K562 (cell line): ENCODE data around the gene PLXNB2. TPM values are rescaled to one million over a fixed set of nuclear protein-coding genes. Genes with fewer than 3 reads are reported as not detected.

Experiments used
- CREB1 ChIP-seq, 2 experiments: sonication (generic) in 1 of 2; formaldehyde crosslinking in 1 of 2; IDR thresholded peaks; 2 replicates each; pipeline versions ENCODE4 v1.6.1 to v1.8.0; 2012 to 2022; ENCODE audit warnings: inconsistent platforms in 1 of 2, mild to moderate bottlenecking in 1 of 2, missing genetic modification reagents in 1 of 2, moderate library complexity in 1 of 2
- E2F4 ChIP-seq: sonication (generic); formaldehyde crosslinking; IDR thresholded peaks from 2 replicates; pipeline ENCODE4 v1.8.0; 2022; ENCODE audit warnings: mild to moderate bottlenecking, low read depth, missing genetic modification reagents
- GABPA ChIP-seq: fragments of 200-800 bp; sonication (Bioruptor generic); conservative IDR thresholded peaks from 2 replicates; pipeline ENCODE4 v1.6.1; 2016; ENCODE audit warnings: low read depth, missing genetic modification characterization, missing compliant biosample characterization
- HDAC1 ChIP-seq, 2 experiments: fragments of 450-650 bp; IDR thresholded peaks; 2 replicates each; pipeline ENCODE4 v1.6.1; 2016 to 2017; ENCODE audit warnings: inconsistent platforms in 1 of 2, mild to moderate bottlenecking in 1 of 2, moderate library complexity in 1 of 2
- NR4A1 ChIP-seq, 2 experiments: fragments of 250-450 bp in 1 of 2; fragments of 450-650 bp in 1 of 2; sonication (Bioruptor Pico) in 1 of 2; IDR thresholded peaks; 2 replicates each; pipeline versions ENCODE4 v1.4.0 to v1.6.1; 2016 to 2020; ENCODE audit warnings: mild to moderate bottlenecking in 2 of 2, missing compliant biosample characterization in 1 of 2, missing genetic modification characterization in 1 of 2, moderate library complexity in 1 of 2
- POLR3G ChIP-seq: IDR thresholded peaks from 2 replicates; pipeline ENCODE4 v1.6.1; 2011; ENCODE audit not compliant: insufficient read length, insufficient replicate concordance; ENCODE audit errors: extremely low read depth
- RBM15 ChIP-seq: fragments of 200-400 bp; formaldehyde crosslinking; IDR thresholded peaks from 2 replicates; pipeline ENCODE4 v1.6.1; 2018; ENCODE audit warnings: mild to moderate bottlenecking, low read length, moderate library complexity; ENCODE audit not compliant: insufficient read depth
- SAFB ChIP-seq: fragments of 200-400 bp; formaldehyde crosslinking; IDR thresholded peaks from 2 replicates; pipeline ENCODE4 v1.6.1; 2017; ENCODE audit warnings: low read depth, low read length, borderline replicate concordance
- SIN3B ChIP-seq: fragments of 450-650 bp; IDR thresholded peaks from 2 replicates; pipeline ENCODE4 v1.6.1; 2017; ENCODE audit warnings: low read depth, mild to moderate bottlenecking, moderate library complexity
- SMAD3 ChIP-seq: fragments of 450-650 bp; formaldehyde crosslinking; conservative IDR thresholded peaks from 2 replicates; pipeline ENCODE4 v1.4.0; 2020; ENCODE audit warnings: mild to moderate bottlenecking
- ZBTB1 ChIP-seq: sonication (generic); formaldehyde crosslinking; IDR thresholded peaks from 2 replicates; pipeline ENCODE4 v1.8.1; 2023; ENCODE audit warnings: missing genetic modification reagents, low read depth, mild to moderate bottlenecking, borderline replicate concordance
- polyA plus RNA-seq, 8 experiments: library from polyadenylated mRNA; depleted of rRNA in 4 of 8; stranded (reverse) in 5 of 8; unstranded in 3 of 8; fragments of >200 nt; fragmentation: Nextera tagmentation in 2 of 8; fragmentation: Illumina TruSeq in 1 of 8; extraction: Ambion mirVana in 2 of 8; extraction: Trizol in 1 of 8; gene quantifications; 2 replicates each; pipeline versions ENCODE4 v1.2.1 to v1.2.3, GENCODE V29; 2011 to 2014; ENCODE audit warnings: inconsistent platforms in 1 of 8, missing spikeins in 1 of 8
- total RNA-seq, 7 experiments: library from RNA; depleted of rRNA in 6 of 7; stranded (reverse); fragments of >200 nt in 6 of 7; fragmentation: Illumina TruSeq in 2 of 7; extraction: Trizol in 2 of 7; gene quantifications; 2 replicates each; pipeline versions ENCODE4 v1.2.1 to v1.2.3, GENCODE V29; 2011 to 2021; ENCODE audit warnings: low replicate concordance in 1 of 7
- TF ChIP-seq, protein P1 (sequence below): sonication (generic); formaldehyde crosslinking; IDR thresholded peaks from 2 replicates; pipeline ENCODE4 v1.8.0; 2023; ENCODE audit warnings: mild to moderate bottlenecking, missing genetic modification reagents
- TF ChIP-seq, protein P2 (sequence below), 2 experiments: fragments of 200-800 bp in 1 of 2; sonication (Bioruptor generic) in 1 of 2; sonication (generic) in 1 of 2; formaldehyde crosslinking in 1 of 2; IDR thresholded peaks in 1 of 2; conservative IDR thresholded peaks in 1 of 2; 2 replicates each; pipeline versions ENCODE4 v1.5.0 to v1.6.1; 2016 to 2020; ENCODE audit warnings: missing compliant biosample characterization in 1 of 2, missing genetic modification characterization in 1 of 2, missing genetic modification reagents in 1 of 2
- TF ChIP-seq, protein P3 (sequence below): fragments of 450-650 bp; IDR thresholded peaks from 2 replicates; pipeline ENCODE4 v1.6.1; 2018; ENCODE audit warnings: mild to moderate bottlenecking, low read depth; ENCODE audit not compliant: partially characterized antibody

Gene PLXNB2
- total and polyA plus RNA-seq, 9 of the 15 experiments (the other 6 are each of a cell fraction or from before 2014, with no cell fraction given) = 0.15 to 45.1 (median 13.6) TPM

DNA sequence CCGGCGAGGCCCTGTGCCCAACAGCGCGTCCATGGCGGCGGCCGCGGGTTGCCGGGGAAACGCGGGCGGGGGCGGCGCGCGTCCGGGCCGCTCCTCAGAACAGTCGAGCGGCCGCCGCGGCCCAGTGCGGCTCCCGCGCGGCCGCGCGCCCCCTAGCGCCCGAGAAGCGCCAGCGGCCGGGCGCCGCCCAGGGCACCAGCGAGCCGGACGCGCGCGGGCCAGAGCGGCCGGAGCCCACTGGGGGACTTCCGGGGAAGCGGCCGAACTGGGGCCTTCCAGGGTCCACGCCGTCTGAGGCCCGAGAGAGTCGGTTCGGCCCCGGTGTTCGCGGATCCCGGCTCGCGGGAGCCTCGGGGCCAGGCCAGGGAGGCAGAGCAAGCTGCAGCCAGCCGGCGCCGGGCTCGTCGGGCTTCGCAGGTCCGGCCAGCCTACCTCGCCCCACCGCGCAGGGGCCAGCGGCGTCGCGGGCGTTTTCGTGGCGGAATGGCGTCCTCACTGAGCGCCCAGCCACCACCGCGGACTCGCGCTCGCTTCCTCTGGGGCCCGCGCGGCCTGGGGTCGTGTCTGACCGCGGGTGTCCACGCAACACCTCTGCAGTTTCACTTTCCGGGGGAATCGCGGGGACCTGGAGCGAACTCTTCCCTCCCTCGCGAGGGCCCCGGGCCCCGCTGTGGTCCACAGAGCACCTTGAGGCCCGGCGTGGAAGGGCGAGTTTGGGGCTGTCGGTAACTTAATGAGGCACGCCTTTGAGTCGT, 19.7 kb upstream of the PLXNB2 start, which contains the start of gene DENND6B (continued):
- TF ChIP-seq, protein P1, sequence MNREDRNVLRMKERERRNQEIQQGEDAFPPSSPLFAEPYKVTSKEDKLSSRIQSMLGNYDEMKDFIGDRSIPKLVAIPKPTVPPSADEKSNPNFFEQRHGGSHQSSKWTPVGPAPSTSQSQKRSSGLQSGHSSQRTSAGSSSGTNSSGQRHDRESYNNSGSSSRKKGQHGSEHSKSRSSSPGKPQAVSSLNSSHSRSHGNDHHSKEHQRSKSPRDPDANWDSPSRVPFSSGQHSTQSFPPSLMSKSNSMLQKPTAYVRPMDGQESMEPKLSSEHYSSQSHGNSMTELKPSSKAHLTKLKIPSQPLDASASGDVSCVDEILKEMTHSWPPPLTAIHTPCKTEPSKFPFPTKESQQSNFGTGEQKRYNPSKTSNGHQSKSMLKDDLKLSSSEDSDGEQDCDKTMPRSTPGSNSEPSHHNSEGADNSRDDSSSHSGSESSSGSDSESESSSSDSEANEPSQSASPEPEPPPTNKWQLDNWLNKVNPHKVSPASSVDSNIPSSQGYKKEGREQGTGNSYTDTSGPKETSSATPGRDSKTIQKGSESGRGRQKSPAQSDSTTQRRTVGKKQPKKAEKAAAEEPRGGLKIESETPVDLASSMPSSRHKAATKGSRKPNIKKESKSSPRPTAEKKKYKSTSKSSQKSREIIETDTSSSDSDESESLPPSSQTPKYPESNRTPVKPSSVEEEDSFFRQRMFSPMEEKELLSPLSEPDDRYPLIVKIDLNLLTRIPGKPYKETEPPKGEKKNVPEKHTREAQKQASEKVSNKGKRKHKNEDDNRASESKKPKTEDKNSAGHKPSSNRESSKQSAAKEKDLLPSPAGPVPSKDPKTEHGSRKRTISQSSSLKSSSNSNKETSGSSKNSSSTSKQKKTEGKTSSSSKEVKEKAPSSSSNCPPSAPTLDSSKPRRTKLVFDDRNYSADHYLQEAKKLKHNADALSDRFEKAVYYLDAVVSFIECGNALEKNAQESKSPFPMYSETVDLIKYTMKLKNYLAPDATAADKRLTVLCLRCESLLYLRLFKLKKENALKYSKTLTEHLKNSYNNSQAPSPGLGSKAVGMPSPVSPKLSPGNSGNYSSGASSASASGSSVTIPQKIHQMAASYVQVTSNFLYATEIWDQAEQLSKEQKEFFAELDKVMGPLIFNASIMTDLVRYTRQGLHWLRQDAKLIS (CRISPR knock-in tag) = peak; percentile 79; the same call in 1 of the 2 replicates
- TF ChIP-seq RBM15 = no peak
- TF ChIP-seq NR4A1 (CRISPR knock-in tag; IDR thresholded peaks at IDR 0.05) = no peak
- TF ChIP-seq NR4A1 (tag; IDR thresholded peaks at IDR 0.05) = 0 out of 2 replicates have a peak, but pooled peaks have one; percentile 17
- TF ChIP-seq GABPA (tag) = peak; percentile 93
- TF ChIP-seq SAFB = peak; percentile 87
- no peak for TF ChIP-seq CREB1 (IDR thresholded peaks at IDR 0.05)
- peak; percentile 58 for TF ChIP-seq CREB1 (CRISPR knock-in tag; IDR thresholded peaks at IDR 0.05)
- TF ChIP-seq, protein P2, sequence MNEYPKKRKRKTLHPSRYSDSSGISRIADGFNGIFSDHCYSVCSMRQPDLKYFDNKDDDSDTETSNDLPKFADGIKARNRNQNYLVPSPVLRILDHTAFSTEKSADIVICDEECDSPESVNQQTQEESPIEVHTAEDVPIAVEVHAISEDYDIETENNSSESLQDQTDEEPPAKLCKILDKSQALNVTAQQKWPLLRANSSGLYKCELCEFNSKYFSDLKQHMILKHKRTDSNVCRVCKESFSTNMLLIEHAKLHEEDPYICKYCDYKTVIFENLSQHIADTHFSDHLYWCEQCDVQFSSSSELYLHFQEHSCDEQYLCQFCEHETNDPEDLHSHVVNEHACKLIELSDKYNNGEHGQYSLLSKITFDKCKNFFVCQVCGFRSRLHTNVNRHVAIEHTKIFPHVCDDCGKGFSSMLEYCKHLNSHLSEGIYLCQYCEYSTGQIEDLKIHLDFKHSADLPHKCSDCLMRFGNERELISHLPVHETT (CRISPR knock-in tag; conservative IDR thresholded peaks at IDR 0.05 in 1 of 2, IDR thresholded peaks at IDR 0.05 in 1 of 2) = no peak
- TF ChIP-seq, protein P3, sequence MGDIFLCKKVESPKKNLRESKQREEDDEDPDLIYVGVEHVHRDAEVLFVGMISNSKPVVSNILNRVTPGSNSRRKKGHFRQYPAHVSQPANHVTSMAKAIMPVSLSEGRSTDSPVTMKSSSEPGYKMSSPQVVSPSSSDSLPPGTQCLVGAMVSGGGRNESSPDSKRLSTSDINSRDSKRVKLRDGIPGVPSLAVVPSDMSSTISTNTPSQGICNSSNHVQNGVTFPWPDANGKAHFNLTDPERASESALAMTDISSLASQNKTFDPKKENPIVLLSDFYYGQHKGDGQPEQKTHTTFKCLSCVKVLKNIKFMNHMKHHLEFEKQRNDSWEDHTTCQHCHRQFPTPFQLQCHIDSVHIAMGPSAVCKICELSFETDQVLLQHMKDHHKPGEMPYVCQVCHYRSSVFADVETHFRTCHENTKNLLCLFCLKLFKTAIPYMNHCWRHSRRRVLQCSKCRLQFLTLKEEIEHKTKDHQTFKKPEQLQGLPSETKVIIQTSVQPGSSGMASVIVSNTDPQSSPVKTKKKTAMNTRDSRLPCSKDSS = no peak
- peak; percentile 48; the same call in 1 of the 2 replicates for TF ChIP-seq SIN3B
- no peak for TF ChIP-seq SMAD3 (CRISPR knock-in tag)
- peak; percentile 67; the same call in 1 of the 2 replicates for TF ChIP-seq E2F4 (CRISPR knock-in tag)
- TF ChIP-seq HDAC1 (IDR thresholded peaks at IDR 0.05) = 0 out of 4 replicates have a peak, but pooled peaks of 1 of the 2 experiments have one; percentile 38
- TF ChIP-seq ZBTB1 (CRISPR knock-in tag) = peak; percentile 37; the same call in 1 of the 2 replicates
- TF ChIP-seq POLR3G = no peak
